Uterus (tissue), 2 donors: ENCODE results near the gene DCP2.

ENCODE experiments used
- CTCF ChIP-seq, 4 experiments: fragments of 200-600 bp in 2 of 4; fragments of 450-650 bp in 2 of 4; sonication (generic) in 2 of 4; IDR thresholded peaks; one replicate each; pipeline ENCODE4 v1.5.1; 2016 to 2019; ENCODE audit warnings: antibody characterized with exemption in 4 of 4, mild to moderate bottlenecking in 2 of 4, moderate library complexity in 1 of 4
- POLR2A ChIP-seq, 2 donors: fragments of 450-650 bp; IDR thresholded peaks; one replicate each; pipeline ENCODE4 v1.6.1; 2016; ENCODE audit warnings: antibody characterized with exemption in 2 of 2, mild to moderate bottlenecking in 1 of 2, moderate library complexity in 1 of 2

GRCh38 chr5:113005454-113005853 is 28.9 kb downstream of the DCP2 start:
- TF ChIP-seq CTCF (IDR thresholded peaks at IDR 0.05) (no peak), POLR2A (IDR thresholded peaks at IDR 0.05) (no peak)
